Trophoblast cell (in vitro differentiated cells and primary cell): ENCODE data around the gene C16orf92.

Source experiments
- DNase-seq, 2 donors: peaks; one replicate each; pipeline ENCODE4 v3.0.0-alpha.2; 2016
- H2AFZ ChIP-seq: 2 replicates; pipeline ENCODE4 v1.6.1; 2013; ENCODE audit warnings: low read length, moderate library complexity, mild to moderate bottlenecking; ENCODE audit not compliant: insufficient read depth, poor library complexity
- H2AK5ac ChIP-seq: 2 replicates; pipeline ENCODE4 v1.6.1; 2013; ENCODE audit warnings: mild to moderate bottlenecking, low read length
- H2BK120ac ChIP-seq: 2 replicates; pipeline ENCODE4 v1.6.1; 2013; ENCODE audit warnings: low read length, mild to moderate bottlenecking, moderate library complexity; ENCODE audit not compliant: insufficient read depth, poor library complexity
- H2BK12ac ChIP-seq: 2 replicates; pipeline ENCODE4 v1.6.1; 2013; ENCODE audit warnings: mild to moderate bottlenecking, low read length, moderate library complexity
- H2BK5ac ChIP-seq: 2 replicates; pipeline ENCODE4 v1.6.1; 2013; ENCODE audit warnings: low read length, low read depth, moderate library complexity, mild to moderate bottlenecking; ENCODE audit not compliant: poor library complexity
- H3K14ac ChIP-seq: 2 replicates; pipeline ENCODE4 v1.6.1; 2013; ENCODE audit warnings: mild to moderate bottlenecking, low read length
- H3K18ac ChIP-seq: 2 replicates; pipeline ENCODE4 v1.6.1; 2013; ENCODE audit warnings: mild to moderate bottlenecking, low read length
- H3K23ac ChIP-seq: 2 replicates; pipeline ENCODE4 v1.6.1; 2013; ENCODE audit warnings: low read length
- H3K27ac ChIP-seq: 2 replicates; pipeline ENCODE4 v1.5.1; 2013; ENCODE audit warnings: low read depth, mild to moderate bottlenecking, inconsistent platforms, low read length, moderate library complexity
- H3K27me3 ChIP-seq: 2 replicates; pipeline ENCODE4 v1.6.1; 2013; ENCODE audit warnings: inconsistent platforms, mild to moderate bottlenecking, low read length, moderate library complexity; ENCODE audit not compliant: insufficient read depth
- H3K36me3 ChIP-seq, 2 experiments: 1 replicate in 1 of 2; 2 replicates in 1 of 2; pipeline ENCODE4 v1.6.1; 2013; ENCODE audit warnings: low read length in 2 of 2, mild to moderate bottlenecking in 2 of 2, moderate library complexity in 1 of 2; ENCODE audit not compliant: insufficient read depth in 2 of 2, control insufficient read depth in 1 of 2
- H3K4ac ChIP-seq: 2 replicates; pipeline ENCODE4 v1.6.1; 2013; ENCODE audit warnings: low read depth, mild to moderate bottlenecking, low read length, moderate library complexity
- H3K4me1 ChIP-seq, 2 experiments: 1 replicate in 1 of 2; 2 replicates in 1 of 2; pipeline ENCODE4 v1.6.1; 2013; ENCODE audit warnings: low read length in 2 of 2, mild to moderate bottlenecking in 2 of 2, moderate library complexity in 1 of 2; ENCODE audit not compliant: insufficient read depth in 2 of 2, control insufficient read depth in 1 of 2
- H3K4me2 ChIP-seq: 2 replicates; pipeline ENCODE4 v1.6.1; 2013; ENCODE audit warnings: inconsistent platforms, mild to moderate bottlenecking, low read length, moderate library complexity
- H3K4me3 ChIP-seq: 2 replicates; pipeline ENCODE4 v1.5.1; 2013; ENCODE audit warnings: mild to moderate bottlenecking, low read depth, low read length, inconsistent platforms
- H3K79me1 ChIP-seq: one replicate; pipeline ENCODE4 v1.6.1; 2013; ENCODE audit warnings: low read length
- H3K79me2 ChIP-seq: 2 replicates; pipeline ENCODE4 v1.6.1; 2013; ENCODE audit warnings: low read length, mild to moderate bottlenecking; ENCODE audit not compliant: control insufficient read depth, insufficient read depth, poor library complexity
- H3K9ac ChIP-seq: 2 replicates; pipeline ENCODE4 v1.6.1; 2013; ENCODE audit warnings: mild to moderate bottlenecking, low read length
- H3K9me3 ChIP-seq: 2 replicates; pipeline ENCODE4 v1.6.1; 2013; ENCODE audit warnings: low read depth, mild to moderate bottlenecking, control low read depth, inconsistent platforms, low read length; ENCODE audit not compliant: insufficient read depth
- H4K12ac ChIP-seq: 2 replicates; pipeline ENCODE4 v1.6.1; 2013; ENCODE audit warnings: low read depth, mild to moderate bottlenecking, low read length, moderate library complexity
- H4K8ac ChIP-seq: 2 replicates; pipeline ENCODE4 v1.6.1; 2013; ENCODE audit warnings: low read depth, mild to moderate bottlenecking, low read length, moderate library complexity
- H4K91ac ChIP-seq: one replicate; pipeline ENCODE4 v1.6.1; 2013; ENCODE audit warnings: low read depth, mild to moderate bottlenecking, low read length, moderate library complexity
- WGBS: extraction: QIAGEN DNeasy Blood & Tissue Kit; methylation state at CpG from one replicate; pipeline ENCODE4 v1.1.7; 2013; ENCODE audit warnings: missing lambda C conversion rate; ENCODE audit not compliant: insufficient read length, insufficient coverage; ENCODE audit errors: extremely low coverage; 5-methylcytosine and 5-hydroxymethylcytosine counted together

Gene C16orf92

GRCh38 chr16:30006659-30007377 is 16.2 kb upstream of the C16orf92 start:
- DNase-seq = no peak
- no peak overlapping the region for H2BK120ac ChIP-seq
- no CpG with 5 or more reads among the region's 34 CpGs for WGBS

GRCh38 chr16:30007378-30007895 is 15.6 kb upstream of the C16orf92 start:
- peaks cover 23 to 27% of the 10 kb centered on the region in 2 experiments for H3K36me3 ChIP-seq
- H3K18ac ChIP-seq = no peak overlapping the region
- H2BK5ac ChIP-seq = no peak overlapping the region
- H2AFZ ChIP-seq = no peak overlapping the region
- H4K8ac ChIP-seq = no peak overlapping the region
- H4K91ac ChIP-seq = no peak overlapping the region
- H4K12ac ChIP-seq = no peak overlapping the region
- no peak overlapping the region for H2BK120ac ChIP-seq
- peaks cover 5% of the 10 kb centered on the region for H3K9me3 ChIP-seq
- no peak overlapping the region for H3K9ac ChIP-seq
- H3K4me1 ChIP-seq = peaks cover 2% of the 10 kb centered on the region in 2 experiments
- DNase-seq = no peak
- no peak overlapping the region for H3K23ac ChIP-seq
- no peak overlapping the region for H3K27ac ChIP-seq
- no peaks in the 10 kb centered on the region for H3K79me2 ChIP-seq
- no peak overlapping the region for H2BK12ac ChIP-seq
- H2AK5ac ChIP-seq = no peak overlapping the region
- H3K4me3 ChIP-seq = no peak overlapping the region
- peaks cover 21% of the 10 kb centered on the region for H3K27me3 ChIP-seq
- no peaks in the 10 kb centered on the region for H3K79me1 ChIP-seq
- no peak overlapping the region for H3K4ac ChIP-seq
- no CpG with 5 or more reads among the region's 11 CpGs for WGBS
- no peak overlapping the region for H3K4me2 ChIP-seq
- H3K14ac ChIP-seq = no peak overlapping the region

More at GRCh38 chr16:30006659-30007377, 16.2 kb upstream of the C16orf92 start:
- H3K4me1 ChIP-seq = peaks cover 2% of the 10 kb centered on the region in 2 experiments
- no peak overlapping the region for H3K4ac ChIP-seq
- H2AK5ac ChIP-seq = no peak overlapping the region
- no peak overlapping the region for H3K18ac ChIP-seq
- no peak overlapping the region for H2AFZ ChIP-seq
- H3K4me2 ChIP-seq = no peak overlapping the region
- H3K27ac ChIP-seq = no peak overlapping the region
- H3K23ac ChIP-seq = no peak overlapping the region
- H3K4me3 ChIP-seq = no peak overlapping the region
- no peak overlapping the region for H4K8ac ChIP-seq
- H4K91ac ChIP-seq = no peak overlapping the region
- H2BK5ac ChIP-seq = no peak overlapping the region
- H3K9me3 ChIP-seq = peaks cover 2% of the 10 kb centered on the region
- peaks cover 19% of the 10 kb centered on the region for H3K27me3 ChIP-seq
- no peak overlapping the region for H4K12ac ChIP-seq
- no peaks in the 10 kb centered on the region for H3K79me1 ChIP-seq
- H3K36me3 ChIP-seq = peaks cover 28 to 31% of the 10 kb centered on the region in 2 experiments
- H3K9ac ChIP-seq = no peak overlapping the region
- H3K14ac ChIP-seq = no peak overlapping the region
- H3K79me2 ChIP-seq = no peaks in the 10 kb centered on the region
- no peak overlapping the region for H2BK12ac ChIP-seq

- Histone ChIP-seq H3K4me3 (no peak overlapping the region), H3K4ac (no peak overlapping the region), H2AFZ (no peak overlapping the region), H3K79me1 (no peaks in the 10 kb centered on the region), H4K8ac (no peak overlapping the region), H3K14ac (no peak overlapping the region), H2BK120ac (no peak overlapping the region), H3K27me3 (peaks cover 21% of the 10 kb centered on the region), H3K4me2 (no peak overlapping the region), H3K27ac (no peak overlapping the region), H2AK5ac (no peak overlapping the region), H3K9me3 (peaks cover 5% of the 10 kb centered on the region), H3K18ac (no peak overlapping the region), H4K12ac (no peak overlapping the region), H3K79me2 (no peaks in the 10 kb centered on the region), H2BK5ac (no peak overlapping the region), H3K9ac (no peak overlapping the region), H3K36me3 (peaks cover 11 to 16% of the 10 kb centered on the region in 2 experiments), H4K91ac (no peak overlapping the region), H3K4me1 (peaks cover 2% of the 10 kb centered on the region in 2 experiments), H3K23ac (no peak overlapping the region), H2BK12ac (no peak overlapping the region)
- WGBS = no CpG with 5 or more reads among the region's 26 CpGs
- no peak for DNase-seq
These were observed 13.7 kb upstream of the C16orf92 start for GRCh38 chr16:30009085-30009862.

GRCh38 chr16:30009990-30010843 is 12.8 kb upstream of the C16orf92 start:
- WGBS = no CpG with 5 or more reads among the region's 34 CpGs

More at GRCh38 chr16:30009990-30010843, 12.8 kb upstream of the C16orf92 start:
- H3K9ac ChIP-seq = no peak overlapping the region
- H2BK12ac ChIP-seq = no peak overlapping the region
- H3K4ac ChIP-seq = no peak overlapping the region
- no peak overlapping the region for H3K14ac ChIP-seq
- no peak overlapping the region for H3K27ac ChIP-seq
- H4K91ac ChIP-seq = no peak overlapping the region
- H3K4me1 ChIP-seq = peaks cover 2% of the 10 kb centered on the region in 2 experiments
- H3K4me2 ChIP-seq = peak overlapping the region; percentile 89
- H4K12ac ChIP-seq = no peak overlapping the region
- H2BK120ac ChIP-seq = no peak overlapping the region
- H3K79me1 ChIP-seq = no peaks in the 10 kb centered on the region
- no peak overlapping the region for H3K23ac ChIP-seq
- no peaks in the 10 kb centered on the region for H3K79me2 ChIP-seq
- H3K18ac ChIP-seq = no peak overlapping the region
- no peak overlapping the region for H2AK5ac ChIP-seq
- no peak overlapping the region for H3K4me3 ChIP-seq
- peaks cover 5% of the 10 kb centered on the region for H3K9me3 ChIP-seq
- H2BK5ac ChIP-seq = no peak overlapping the region
- H3K36me3 ChIP-seq = peaks cover 7 to 9% of the 10 kb centered on the region in 2 experiments
- no peak for DNase-seq
- H4K8ac ChIP-seq = no peak overlapping the region
- peaks cover 21% of the 10 kb centered on the region for H3K27me3 ChIP-seq
- no peak overlapping the region for H2AFZ ChIP-seq
